Memory B cell (primary cell): ENCODE measurements around the gene ACAD8.
"Not testable (repeated sequence)": the region's sequence is repeated elsewhere in the genome, so short reads cannot be mapped to it uniquely, and the experiment has no call there.

ENCODE experiments used
- ATAC-seq: fragments of 150-1000 bp; cut with Tn5 transposase; 2 replicates; pipeline ENCODE4 v1.10.0; 2021; ENCODE audit warnings: low read depth, mild to moderate bottlenecking, moderate library complexity
- DNase-seq, 2 donors: peaks; one replicate each; pipeline ENCODE4 v3.0.0; 2022; ENCODE audit warnings: low spot score in 2 of 2
- H3K27ac Mint-ChIP-seq: one replicate; pipeline ENCODE4 v1.8.0; 2022; ENCODE audit warnings: mild to moderate bottlenecking, moderate library complexity, mixed read lengths
- H3K27me3 Mint-ChIP-seq: one replicate; pipeline ENCODE4 v1.8.0; 2022; ENCODE audit warnings: mixed read lengths
- H3K36me3 Mint-ChIP-seq: one replicate; pipeline ENCODE4 v1.8.0; 2022; ENCODE audit warnings: mild to moderate bottlenecking, mixed read lengths
- H3K4me1 Mint-ChIP-seq: one replicate; pipeline ENCODE4 v1.8.0; 2022; ENCODE audit warnings: mixed read lengths
- H3K4me3 Mint-ChIP-seq: one replicate; pipeline ENCODE4 v1.8.0; 2022; ENCODE audit warnings: mild to moderate bottlenecking, moderate library complexity, mixed read lengths
- H3K9me3 Mint-ChIP-seq: one replicate; pipeline ENCODE4 v1.8.0; 2022; ENCODE audit warnings: mixed read lengths

Gene ACAD8

GRCh38 chr11:134282121-134283045 is 29.0 kb downstream of the ACAD8 start:
- ATAC-seq = no peak
- H3K27me3 Mint-ChIP-seq = peaks cover 20% of the 10 kb centered on the region
- H3K27ac Mint-ChIP-seq = no peak overlapping the region

GRCh38 chr11:134283461-134284230 is 30.3 kb downstream of the ACAD8 start:
- Mint-ChIP-seq H3K27me3 (peaks cover 20% of the 10 kb centered on the region), H3K4me3 (no peak overlapping the region)

More at GRCh38 chr11:134282121-134283045, 29.0 kb downstream of the ACAD8 start:
- Mint-ChIP-seq H3K36me3 (no peaks in the 10 kb centered on the region), H3K9me3 (peaks cover 4% of the 10 kb centered on the region), H3K4me1 (no peaks in the 10 kb centered on the region), H3K4me3 (no peak overlapping the region)
- DNase-seq = no peak

GRCh38 chr11:134284349-134284748 is 31.0 kb downstream of the ACAD8 start:
- not testable (repeated sequence) for H3K4me3 Mint-ChIP-seq, H3K9me3 Mint-ChIP-seq, DNase-seq, H3K36me3 Mint-ChIP-seq, H3K4me1 Mint-ChIP-seq, H3K27ac Mint-ChIP-seq, ATAC-seq
- H3K27me3 Mint-ChIP-seq = peaks cover 17% of the 10 kb centered on the region

More at GRCh38 chr11:134283461-134284230, 30.3 kb downstream of the ACAD8 start:
- Mint-ChIP-seq H3K4me1 (no peaks in the 10 kb centered on the region), H3K27ac (no peak overlapping the region), H3K9me3 (peaks cover 2% of the 10 kb centered on the region), H3K36me3 (no peaks in the 10 kb centered on the region)
- DNase-seq = no peak
- no peak for ATAC-seq

GRCh38 chr11:134287561-134287960 is 34.2 kb downstream of the ACAD8 start:
- peaks cover 9% of the 10 kb centered on the region for H3K27me3 Mint-ChIP-seq
- no peaks in the 10 kb centered on the region for H3K36me3 Mint-ChIP-seq
- H3K27ac Mint-ChIP-seq = no peak overlapping the region
- H3K4me3 Mint-ChIP-seq = no peak overlapping the region
- H3K4me1 Mint-ChIP-seq = no peaks in the 10 kb centered on the region
- ATAC-seq (no peak), DNase-seq (no peak)
- H3K9me3 Mint-ChIP-seq = no peaks in the 10 kb centered on the region

- DNase-seq (no peak), ATAC-seq (no peak)
- Mint-ChIP-seq H3K9me3 (no peaks in the 10 kb centered on the region), H3K4me3 (no peak overlapping the region), H3K27me3 (peaks cover 11% of the 10 kb centered on the region), H3K27ac (no peak overlapping the region), H3K4me1 (no peaks in the 10 kb centered on the region), H3K36me3 (no peaks in the 10 kb centered on the region)
Measured at GRCh38 chr11:134288486-134288885, 35.1 kb downstream of the ACAD8 start.

GRCh38 chr11:134289167-134289566 is 35.8 kb downstream of the ACAD8 start:
- H3K4me3 Mint-ChIP-seq = no peak overlapping the region
- ATAC-seq (no peak), DNase-seq (no peak)
- no peaks in the 10 kb centered on the region for H3K9me3 Mint-ChIP-seq
- peaks cover 10% of the 10 kb centered on the region for H3K27me3 Mint-ChIP-seq
- H3K4me1 Mint-ChIP-seq = no peaks in the 10 kb centered on the region
- H3K27ac Mint-ChIP-seq = no peak overlapping the region
- no peaks in the 10 kb centered on the region for H3K36me3 Mint-ChIP-seq

- no peak overlapping the region for H3K4me3 Mint-ChIP-seq
- no peak for ATAC-seq
- no peaks in the 10 kb centered on the region for H3K36me3 Mint-ChIP-seq
- no peaks in the 10 kb centered on the region for H3K9me3 Mint-ChIP-seq
- DNase-seq = no peak
- H3K27ac Mint-ChIP-seq = no peak overlapping the region
- peaks cover 14% of the 10 kb centered on the region for H3K27me3 Mint-ChIP-seq
- H3K4me1 Mint-ChIP-seq = no peaks in the 10 kb centered on the region
Measured at GRCh38 chr11:134289789-134290188, 36.4 kb downstream of the ACAD8 start.

- DNase-seq (no peak), ATAC-seq (no peak)
- Mint-ChIP-seq H3K36me3 (no peaks in the 10 kb centered on the region), H3K27ac (no peak overlapping the region), H3K4me1 (no peaks in the 10 kb centered on the region), H3K27me3 (peaks cover 14% of the 10 kb centered on the region), H3K9me3 (no peaks in the 10 kb centered on the region), H3K4me3 (no peak overlapping the region)
Measured at GRCh38 chr11:134290646-134291045, 37.3 kb downstream of the ACAD8 start.

GRCh38 chr11:134291196-134291595 is 37.8 kb downstream of the ACAD8 start:
- Mint-ChIP-seq H3K27me3 (peaks cover 14% of the 10 kb centered on the region), H3K4me1 (no peaks in the 10 kb centered on the region), H3K9me3 (no peaks in the 10 kb centered on the region), H3K4me3 (no peak overlapping the region), H3K27ac (no peak overlapping the region), H3K36me3 (no peaks in the 10 kb centered on the region)
- DNase-seq = no peak
- ATAC-seq = no peak

GRCh38 chr11:134292661-134293060 is 39.3 kb downstream of the ACAD8 start:
- Mint-ChIP-seq H3K9me3 (no peaks in the 10 kb centered on the region), H3K4me1 (no peaks in the 10 kb centered on the region), H3K27me3 (peaks cover 14% of the 10 kb centered on the region), H3K4me3 (no peak overlapping the region), H3K27ac (no peak overlapping the region), H3K36me3 (no peaks in the 10 kb centered on the region)
- ATAC-seq = no peak
- no peak for DNase-seq

- Mint-ChIP-seq H3K36me3 (no peaks in the 10 kb centered on the region), H3K27me3 (peaks cover 11% of the 10 kb centered on the region), H3K4me1 (no peaks in the 10 kb centered on the region), H3K27ac (no peak overlapping the region), H3K4me3 (no peak overlapping the region), H3K9me3 (no peaks in the 10 kb centered on the region)
- ATAC-seq (no peak), DNase-seq (no peak)
Measured at GRCh38 chr11:134293119-134294113, 40.0 kb downstream of the ACAD8 start.

- no peaks in the 10 kb centered on the region for H3K9me3 Mint-ChIP-seq
- no peak overlapping the region for H3K27ac Mint-ChIP-seq
- H3K4me3 Mint-ChIP-seq = no peak overlapping the region
- DNase-seq (no peak), ATAC-seq (no peak)
- peaks cover 13% of the 10 kb centered on the region for H3K27me3 Mint-ChIP-seq
- no peaks in the 10 kb centered on the region for H3K4me1 Mint-ChIP-seq
- no peaks in the 10 kb centered on the region for H3K36me3 Mint-ChIP-seq
Measured at GRCh38 chr11:134294664-134295063, 41.3 kb downstream of the ACAD8 start.

GRCh38 chr11:134312223-134312622 is 58.9 kb downstream of the ACAD8 start:
- no peaks in the 10 kb centered on the region for H3K36me3 Mint-ChIP-seq
- H3K27ac Mint-ChIP-seq = no peak overlapping the region
- H3K4me3 Mint-ChIP-seq = no peak overlapping the region
- ATAC-seq (no peak), DNase-seq (no peak)
- peaks cover 2% of the 10 kb centered on the region for H3K9me3 Mint-ChIP-seq
- peaks cover 8% of the 10 kb centered on the region for H3K27me3 Mint-ChIP-seq
- no peaks in the 10 kb centered on the region for H3K4me1 Mint-ChIP-seq
